HG03196 (cell line): Measurements from ENCODE around the gene MFAP2.
"Not testable (repeated sequence)": the region's sequence is repeated elsewhere in the genome, so short reads cannot be mapped to it uniquely, and the experiment has no call there.

Experiments
- ATAC-seq: cut with Tn5 transposase; IDR thresholded peaks from one replicate; pipeline ENCODE4 v1.9.1; 2021; ENCODE audit not compliant: unreplicated experiment

The MFAP2 gene

GRCh38 chr1:16964169-16964568 is 16.3 kb downstream of the MFAP2 start:
- ATAC-seq, result not testable (repeated sequence)

GRCh38 chr1:16961297-16962133 is 18.9 kb downstream of the MFAP2 start:
- ATAC-seq, result no peak

GRCh38 chr1:16960560-16961296 is 19.7 kb downstream of the MFAP2 start:
- no peak for ATAC-seq

GRCh38 chr1:16958475-16958874 is 21.9 kb downstream of the MFAP2 start:
- ATAC-seq, result no peak

- ATAC-seq, result no peak
Measured at GRCh38 chr1:16957731-16958130, 22.7 kb downstream of the MFAP2 start.

- no peak for ATAC-seq
Measured at GRCh38 chr1:16956775-16957174, 23.6 kb downstream of the MFAP2 start.

GRCh38 chr1:16955186-16955585 is 25.2 kb downstream of the MFAP2 start:
- no peak for ATAC-seq

- no peak for ATAC-seq
Measured at GRCh38 chr1:16954579-16954978, 25.8 kb downstream of the MFAP2 start.

- not testable (repeated sequence) for ATAC-seq
Measured at GRCh38 chr1:16952376-16952775, 28.0 kb downstream of the MFAP2 start.

GRCh38 chr1:16949026-16949425 is 31.4 kb downstream of the MFAP2 start:
- not testable (repeated sequence) for ATAC-seq

GRCh38 chr1:16948282-16948891 is 32.0 kb downstream of the MFAP2 start:
- not testable (repeated sequence) for ATAC-seq

GRCh38 chr1:16946646-16947045 is 33.8 kb downstream of the MFAP2 start:
- no peak for ATAC-seq

- not testable (repeated sequence) for ATAC-seq
Measured at GRCh38 chr1:16946185-16946584, 34.2 kb downstream of the MFAP2 start.

GRCh38 chr1:16945512-16945911 is 34.9 kb downstream of the MFAP2 start:
- ATAC-seq, result not testable (repeated sequence)

GRCh38 chr1:16944038-16944437 is 36.4 kb downstream of the MFAP2 start:
- ATAC-seq, result no peak

GRCh38 chr1:16939386-16940180 is 40.8 kb downstream of the MFAP2 start:
- not testable (repeated sequence) for ATAC-seq

- no peak for ATAC-seq
Measured at GRCh38 chr1:16938351-16939321, 41.8 kb downstream of the MFAP2 start.

- ATAC-seq, result not testable (repeated sequence)
Measured at GRCh38 chr1:16936580-16936979, 43.8 kb downstream of the MFAP2 start.

- not testable (repeated sequence) for ATAC-seq
Measured at GRCh38 chr1:16933945-16934344, 46.5 kb downstream of the MFAP2 start.
